Colonic mucosa (tissue), 4 donors: ENCODE data around the gene MYL12A. TPM values are rescaled to one million over a fixed set of nuclear protein-coding genes. Genes with fewer than 3 reads are reported as not detected.

Source experiments
- DNase-seq: peaks from one replicate; pipeline ENCODE4 v3.0.0-alpha.2; 2020
- H3K27ac ChIP-seq: fragments of 200-600 bp; one replicate; pipeline ENCODE4 v1.8.0; 2021
- H3K27me3 ChIP-seq: fragments of 200-600 bp; one replicate; pipeline ENCODE4 v1.8.0; 2021
- H3K36me3 ChIP-seq: fragments of 200-600 bp; one replicate; pipeline ENCODE4 v1.8.0; 2021
- H3K4me1 ChIP-seq: fragments of 200-600 bp; one replicate; pipeline ENCODE4 v1.8.0; 2021; ENCODE audit warnings: mild to moderate bottlenecking
- H3K4me3 ChIP-seq: fragments of 200-600 bp; one replicate; pipeline ENCODE4 v1.8.0; 2021
- H3K9ac ChIP-seq, 2 donors: one replicate each; pipeline ENCODE4 v1.7.0; 2013; ENCODE audit warnings: control low read depth in 2 of 2, low read depth in 2 of 2, low read length in 2 of 2
- H3K9me3 ChIP-seq: fragments of 200-600 bp; one replicate; pipeline ENCODE4 v1.8.0; 2021
- intact Hi-C: fragments of 100-400 bp; cut with DNase I; formaldehyde crosslinking; loops from one replicate; pipeline ENCODE4 v1.14.1; 2022
- total RNA-seq, 2 donors: library from RNA; stranded (reverse); fragmentation: NEBNext Ultra II Directional in 1 of 2; extraction: Animal tissue kit (Norgen Biotek cat#: 25700) in 1 of 2; gene quantifications; one replicate each; pipeline ENCODE4 v1.2.1, GENCODE V29; 2021
- TF ChIP-seq, protein P1 (sequence below): fragments of 200-600 bp; IDR thresholded peaks from one replicate; pipeline ENCODE4 v1.8.0; 2022; ENCODE audit warnings: antibody characterized with exemption, mild to moderate bottlenecking
- donor health status: healthy.
- donor health status: DM: no; HTN: no; CAD: no.
- donor health status: DM: no; HTN: no; CAD: no.

Gene MYL12A
- total RNA-seq, 2 donors from 2014 or later: 338 to 537 TPM

DNA sequence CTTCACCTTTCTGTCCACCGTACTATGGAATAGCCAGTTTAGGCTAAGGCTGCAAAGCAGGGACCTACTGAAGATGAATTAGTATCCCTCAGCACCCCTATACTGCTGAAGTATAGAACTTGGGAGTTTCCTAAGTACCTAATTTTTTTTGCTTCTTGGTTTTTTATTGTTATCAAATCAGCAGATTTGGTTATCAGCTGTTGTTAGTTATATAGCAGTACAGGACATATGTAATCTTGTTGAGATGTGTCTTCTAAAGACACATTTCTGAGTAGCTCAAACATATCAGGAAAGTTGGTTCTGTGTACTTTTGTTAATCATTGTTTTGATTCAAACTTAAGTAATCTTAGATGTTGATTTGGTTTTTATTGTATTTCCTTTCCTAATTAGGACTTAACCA is 5.2 kb downstream of the MYL12A start:
- no peaks in the 10 kb centered on the region for H3K36me3 ChIP-seq
- TF ChIP-seq, protein P1, sequence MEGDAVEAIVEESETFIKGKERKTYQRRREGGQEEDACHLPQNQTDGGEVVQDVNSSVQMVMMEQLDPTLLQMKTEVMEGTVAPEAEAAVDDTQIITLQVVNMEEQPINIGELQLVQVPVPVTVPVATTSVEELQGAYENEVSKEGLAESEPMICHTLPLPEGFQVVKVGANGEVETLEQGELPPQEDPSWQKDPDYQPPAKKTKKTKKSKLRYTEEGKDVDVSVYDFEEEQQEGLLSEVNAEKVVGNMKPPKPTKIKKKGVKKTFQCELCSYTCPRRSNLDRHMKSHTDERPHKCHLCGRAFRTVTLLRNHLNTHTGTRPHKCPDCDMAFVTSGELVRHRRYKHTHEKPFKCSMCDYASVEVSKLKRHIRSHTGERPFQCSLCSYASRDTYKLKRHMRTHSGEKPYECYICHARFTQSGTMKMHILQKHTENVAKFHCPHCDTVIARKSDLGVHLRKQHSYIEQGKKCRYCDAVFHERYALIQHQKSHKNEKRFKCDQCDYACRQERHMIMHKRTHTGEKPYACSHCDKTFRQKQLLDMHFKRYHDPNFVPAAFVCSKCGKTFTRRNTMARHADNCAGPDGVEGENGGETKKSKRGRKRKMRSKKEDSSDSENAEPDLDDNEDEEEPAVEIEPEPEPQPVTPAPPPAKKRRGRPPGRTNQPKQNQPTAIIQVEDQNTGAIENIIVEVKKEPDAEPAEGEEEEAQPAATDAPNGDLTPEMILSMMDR: no peak
- H3K27ac ChIP-seq: no peak overlapping the region
- intact Hi-C loops: no loop called here
- no peak overlapping the region for H3K9ac ChIP-seq
- DNase-seq: no peak
- no peaks in the 10 kb centered on the region for H3K27me3 ChIP-seq
- H3K4me1 ChIP-seq: no peaks in the 10 kb centered on the region
- no peaks in the 10 kb centered on the region for H3K9me3 ChIP-seq
- H3K4me3 ChIP-seq: no peak overlapping the region

DNA sequence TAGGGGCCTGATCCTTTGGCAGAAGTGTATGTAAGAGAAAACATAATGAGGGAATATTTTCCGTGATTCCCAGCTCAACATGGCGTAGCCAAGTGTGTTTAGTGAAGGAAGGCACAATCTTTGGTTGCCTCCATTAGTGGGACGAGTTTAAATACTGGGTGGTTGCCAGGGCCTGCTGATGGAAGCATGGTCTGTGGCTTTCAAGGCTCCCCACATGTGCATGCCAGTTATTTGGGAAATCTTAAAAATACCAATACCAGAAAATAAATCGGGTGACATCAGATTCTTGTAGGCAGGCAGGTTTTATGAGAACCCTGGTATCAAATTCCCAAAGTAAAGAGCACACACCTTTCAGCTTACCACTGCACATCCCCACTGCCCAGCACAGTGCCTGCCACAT is 7.1 kb downstream of the MYL12A start:
- no peaks in the 10 kb centered on the region for H3K4me1 ChIP-seq
- H3K4me3 ChIP-seq: no peak overlapping the region
- peak; percentile 0 for DNase-seq
- no peaks in the 10 kb centered on the region for H3K9me3 ChIP-seq
- no peak overlapping the region for H3K27ac ChIP-seq
- H3K9ac ChIP-seq: no peak overlapping the region
- TF ChIP-seq, protein P1: no peak
- intact Hi-C loops: no loop called here
- H3K36me3 ChIP-seq: no peaks in the 10 kb centered on the region
- no peaks in the 10 kb centered on the region for H3K27me3 ChIP-seq

DNA sequence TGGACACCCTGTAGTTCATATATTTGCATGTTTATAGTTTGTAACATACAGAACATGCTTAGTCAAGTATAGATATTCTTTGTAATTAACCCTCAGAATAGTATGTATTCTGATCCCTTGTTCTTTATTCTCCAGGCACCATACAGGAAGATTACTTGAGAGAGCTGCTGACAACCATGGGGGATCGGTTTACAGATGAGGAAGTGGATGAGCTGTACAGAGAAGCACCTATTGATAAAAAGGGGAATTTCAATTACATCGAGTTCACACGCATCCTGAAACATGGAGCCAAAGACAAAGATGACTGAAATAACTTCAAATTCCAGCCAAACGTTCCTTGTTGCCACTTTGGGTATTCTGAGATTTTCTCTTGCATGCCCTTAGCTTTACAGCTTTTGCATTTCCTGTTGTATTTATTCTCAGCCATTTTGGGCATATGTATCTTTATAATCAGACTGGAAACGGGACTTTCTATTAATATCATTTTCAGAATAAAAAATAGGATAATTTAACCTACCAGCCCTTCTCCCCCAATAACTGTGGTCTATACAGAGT is 8.1 kb downstream of the MYL12A start:
- no peaks in the 10 kb centered on the region for H3K36me3 ChIP-seq
- intact Hi-C loops: no loop called here
- DNase-seq: peak; percentile 1
- TF ChIP-seq, protein P1: no peak
- no peak overlapping the region for H3K9ac ChIP-seq
- peaks cover 4% of the 10 kb centered on the region for H3K4me1 ChIP-seq
- no peak overlapping the region for H3K4me3 ChIP-seq
- no peaks in the 10 kb centered on the region for H3K9me3 ChIP-seq
- H3K27ac ChIP-seq: no peak overlapping the region
- H3K27me3 ChIP-seq: no peaks in the 10 kb centered on the region

DNA sequence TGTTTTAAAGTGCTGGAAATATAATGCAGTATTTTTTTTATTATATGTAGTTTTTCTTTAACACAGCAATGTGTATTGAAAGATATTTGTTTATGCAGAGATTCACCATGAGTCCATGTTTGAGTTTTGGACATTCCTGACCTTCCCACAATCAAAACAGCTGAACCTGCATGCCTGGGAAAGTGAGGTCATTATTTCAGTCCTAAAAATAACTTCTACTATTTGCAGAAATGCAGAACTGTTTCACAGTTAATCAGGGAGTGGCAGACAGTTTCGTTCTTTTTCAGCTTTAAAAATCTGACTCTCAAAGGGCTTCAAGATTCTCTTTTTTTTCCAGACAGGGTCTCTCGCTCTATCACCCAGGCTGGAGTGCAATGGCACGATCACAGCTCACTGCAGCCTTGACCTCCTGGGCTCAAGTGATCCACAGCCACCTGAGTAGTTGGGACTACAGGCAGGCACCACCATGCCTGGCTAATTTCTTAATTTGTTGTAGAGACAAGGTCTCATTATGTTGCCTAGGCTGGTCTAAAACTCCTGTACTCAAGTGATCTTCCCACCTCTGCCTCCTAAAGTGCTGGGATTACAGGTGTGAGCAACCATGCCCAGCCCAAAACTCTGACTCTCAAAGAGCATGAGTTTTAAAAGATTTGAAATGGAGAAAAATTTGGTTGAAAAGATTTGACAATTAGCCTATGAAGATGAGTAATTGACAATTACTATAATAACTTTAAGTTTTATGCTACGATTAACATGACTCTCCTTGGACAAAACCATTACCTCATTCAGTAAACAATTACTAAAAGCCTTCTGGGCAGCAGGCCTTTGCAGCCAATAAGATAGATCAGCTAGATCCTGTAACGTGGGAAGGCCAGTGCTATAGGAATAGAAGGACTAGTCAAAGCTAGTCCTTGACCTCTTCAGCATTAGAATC is 9.4 kb downstream of the MYL12A start:
- Histone ChIP-seq H3K9me3 (no peaks in the 10 kb centered on the region), H3K9ac (no peak overlapping the region), H3K36me3 (no peaks in the 10 kb centered on the region), H3K4me3 (no peak overlapping the region), H3K27ac (peak overlapping the region; percentile 16), H3K4me1 (peaks cover 4% of the 10 kb centered on the region), H3K27me3 (no peaks in the 10 kb centered on the region)
- DNase-seq: peak; percentile 12
- TF ChIP-seq, protein P1: no peak
- intact Hi-C loops: no loop called here

DNA sequence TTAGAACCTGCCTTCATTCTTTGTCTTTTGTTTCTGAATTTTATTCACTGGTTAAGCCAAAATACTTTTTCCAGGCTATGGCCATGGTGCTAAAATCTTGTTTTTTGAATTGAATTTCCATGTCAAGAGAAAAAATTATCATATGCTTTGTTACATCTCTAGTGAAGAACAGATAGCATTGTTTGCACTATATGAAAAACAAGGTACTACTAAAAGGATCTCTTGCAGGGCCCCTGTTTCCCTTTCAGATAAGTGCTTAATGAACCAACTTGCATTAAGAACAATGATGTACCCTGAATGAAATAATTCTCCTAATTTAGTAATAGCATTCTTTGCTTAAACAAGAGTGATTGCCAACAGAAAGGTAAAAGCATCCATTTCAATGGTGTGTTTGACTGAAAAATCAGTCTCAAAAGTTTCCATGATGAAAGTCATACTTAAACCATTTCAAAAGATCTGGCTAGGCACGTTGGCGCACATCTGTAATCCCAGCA is 10.1 kb downstream of the MYL12A start:
- intact Hi-C loops: no loop called here
- TF ChIP-seq, protein P1: no peak
- no peak overlapping the region for H3K4me3 ChIP-seq
- H3K27me3 ChIP-seq: no peaks in the 10 kb centered on the region
- no peaks in the 10 kb centered on the region for H3K36me3 ChIP-seq
- H3K27ac ChIP-seq: no peak overlapping the region
- no peaks in the 10 kb centered on the region for H3K9me3 ChIP-seq
- no peak overlapping the region for H3K9ac ChIP-seq
- H3K4me1 ChIP-seq: peaks cover 4% of the 10 kb centered on the region
- DNase-seq: no peak
